Stimulated activated CD4-positive, alpha-beta T cell treated with anti-CD3 and anti-CD28 coated beads, Interleukin-15, amount 100 ng/mL, for 24 hours (primary cell): ENCODE results near the gene MEGF6.
A peak's percentile ranks its signal among the peaks of the same experiment; 100 is the strongest.

Source experiments
- DNase-seq: peaks from one replicate; pipeline ENCODE4 v3.0.0-alpha.2; 2020

MEGF6 gene

GRCh38 chr1:3478187-3478586, 133.1 kb downstream of the MEGF6 start:
- DNase-seq, result no peak

- no peak for DNase-seq
Measured at GRCh38 chr1:3477241-3477995, 133.9 kb downstream of the MEGF6 start.

- DNase-seq, result no peak
Measured at GRCh38 chr1:3476666-3477065, 134.6 kb downstream of the MEGF6 start.

- no peak for DNase-seq
Measured at GRCh38 chr1:3475839-3476573, 135.3 kb downstream of the MEGF6 start.

GRCh38 chr1:3474421-3474820, 136.9 kb downstream of the MEGF6 start:
- DNase-seq, result no peak

GRCh38 chr1:3474016-3474415, 137.3 kb downstream of the MEGF6 start:
- DNase-seq, result no peak

GRCh38 chr1:3473381-3473844, 137.9 kb downstream of the MEGF6 start:
- no peak for DNase-seq

GRCh38 chr1:3472906-3473305, 138.4 kb downstream of the MEGF6 start:
- no peak for DNase-seq

GRCh38 chr1:3472088-3472850, 139.0 kb downstream of the MEGF6 start:
- no peak for DNase-seq

- DNase-seq, result no peak
Measured at GRCh38 chr1:3471356-3472087, 139.8 kb downstream of the MEGF6 start.

GRCh38 chr1:3470650-3471355, 140.5 kb downstream of the MEGF6 start:
- no peak for DNase-seq

GRCh38 chr1:3469849-3470649, 141.3 kb downstream of the MEGF6 start:
- peak; percentile 1 for DNase-seq

- no peak for DNase-seq
Measured at GRCh38 chr1:3469104-3469848, 142.0 kb downstream of the MEGF6 start.

GRCh38 chr1:3468236-3469103, 142.8 kb downstream of the MEGF6 start:
- DNase-seq, result no peak

- peak; percentile 1 for DNase-seq
Measured at GRCh38 chr1:3467096-3468036, 143.9 kb downstream of the MEGF6 start.

GRCh38 chr1:3466366-3467075, 144.8 kb downstream of the MEGF6 start:
- DNase-seq, result peak; percentile 0

GRCh38 chr1:3465935-3466321, 145.4 kb downstream of the MEGF6 start:
- DNase-seq, result peak; percentile 2
